Sigmoid colon (tissue), 7 donors: Measurements from ENCODE around the gene PHF19. TPM values are rescaled to one million over a fixed set of nuclear protein-coding genes. Genes with fewer than 3 reads are reported as not detected.

ENCODE experiments used
- DNase-seq: peaks from one replicate; pipeline ENCODE4 v3.0.0-alpha.2; 2019
- H3K27ac ChIP-seq, 4 donors: fragments of 200-600 bp; sonication (generic); one replicate each; pipeline ENCODE4 v1.5.1; 2016 to 2019; ENCODE audit warnings: mild to moderate bottlenecking in 1 of 4
- H3K27me3 ChIP-seq, 3 donors: fragments of 200-600 bp; sonication (generic); one replicate each; pipeline ENCODE4 v1.5.1; 2019; ENCODE audit warnings: mild to moderate bottlenecking in 1 of 3
- H3K36me3 ChIP-seq, 4 donors: fragments of 200-600 bp; sonication (generic); one replicate each; pipeline ENCODE4 v1.5.1; 2016 to 2019
- H3K4me1 ChIP-seq, 4 donors: fragments of 200-600 bp; sonication (generic); one replicate each; pipeline ENCODE4 v1.5.1; 2017 to 2019
- H3K4me3 ChIP-seq, 4 donors: fragments of 200-600 bp; sonication (generic); one replicate each; pipeline ENCODE4 v1.5.1; 2017 to 2019; ENCODE audit warnings: mild to moderate bottlenecking in 2 of 4, moderate library complexity in 1 of 4
- H3K9me3 ChIP-seq, 4 donors: fragments of 200-600 bp in 3 of 4; sonication (generic) in 3 of 4; one replicate each; pipeline versions ENCODE4 v1.5.1 to v1.6.1; 2013 to 2019
- CTCF ChIP-seq, 4 experiments: fragments of 450-650 bp in 3 of 4; fragments of 200-600 bp in 1 of 4; IDR thresholded peaks; one replicate each; pipeline ENCODE4 v1.5.1; 2016 to 2019; ENCODE audit warnings: antibody characterized with exemption in 4 of 4, mild to moderate bottlenecking in 3 of 4, moderate library complexity in 2 of 4
- EP300 ChIP-seq, 4 donors: sonication (generic); formaldehyde crosslinking; IDR thresholded peaks; one replicate each; pipeline ENCODE4 v1.6.1; 2017; ENCODE audit warnings: antibody characterized with exemption in 4 of 4
- POLR2A ChIP-seq, 2 donors: fragments of 450-650 bp; IDR thresholded peaks; one replicate each; pipeline ENCODE4 v1.6.1; 2016; ENCODE audit warnings: antibody characterized with exemption in 2 of 2, mild to moderate bottlenecking in 2 of 2, moderate library complexity in 2 of 2
- POLR2AphosphoS5 ChIP-seq, 4 donors: sonication (generic); formaldehyde crosslinking; IDR thresholded peaks; one replicate each; pipeline ENCODE4 v1.6.1; 2017; ENCODE audit warnings: antibody characterized with exemption in 4 of 4
- WGBS, 2 donors: extraction: QIAGEN DNeasy Blood & Tissue Kit; methylation state at CpG; one replicate each; pipeline ENCODE4 v1.1.7; 2013; 5-methylcytosine and 5-hydroxymethylcytosine counted together
- intact Hi-C: fragments of 100-400 bp; cut with DNase I; formaldehyde crosslinking; loops from one replicate; pipeline ENCODE4 v1.15.1; 2023
- polyA plus RNA-seq, 3 donors: library from polyadenylated mRNA; stranded (reverse); fragments of 200-250 nt; gene quantifications; one replicate each; pipeline ENCODE4 v1.2.3, GENCODE V29; 2013
- total RNA-seq, 4 donors: library from RNA; depleted of rRNA; stranded (reverse); fragments of >200 nt; gene quantifications; one replicate each; pipeline ENCODE4 v1.1.0, GENCODE V29; 2016
- donor health status: healthy with polysubstance abuse.
- donor health status: Bipolar disorder and iron deficiency.
- donor health status: healthy.

Gene PHF19
- total and polyA plus RNA-seq, 7 donors, result 10.2 to 38.2 (median 31.4) TPM

GRCh38 chr9:120869360-120869687 lies 7.7 kb downstream of the PHF19 start:
- DNase-seq, result no peak

GRCh38 chr9:120868676-120869359 lies 8.2 kb downstream of the PHF19 start:
- peak overlapping the region; percentile 47 to 60 (median 57) for H3K4me3 ChIP-seq
- H3K36me3 ChIP-seq, result peaks cover 0 to 40% (median 0%) of the 10 kb centered on the region in 4 donors
- TF ChIP-seq EP300 (IDR thresholded peaks at IDR 0.05), result no peak
- TF ChIP-seq POLR2AphosphoS5 (IDR thresholded peaks at IDR 0.05), result peak; percentile 73 to 92 (median 86)
- peak; percentile 17 to 75 for TF ChIP-seq POLR2A (IDR thresholded peaks at IDR 0.05)
- peak in 2 of 4 experiments; percentile 20 to 36 for TF ChIP-seq CTCF (IDR thresholded peaks at IDR 0.05)
- DNase-seq, result peak; percentile 98
- H3K4me1 ChIP-seq, result peaks cover 0 to 20% (median 13%) of the 10 kb centered on the region in 4 donors
- WGBS, 2 donors, result 1 to 3% methylated on average over 52 of the region's 52 CpGs
- no peaks in the 10 kb centered on the region for H3K9me3 ChIP-seq
- intact Hi-C loops, result loop anchor here (1.0 to 2.0 kb wide), 2 partner anchors 26 to 68 kb away; no protein-coding TSS in a partner anchor
- H3K27ac ChIP-seq, result peak overlapping the region; percentile 85 to 93 (median 88)
- H3K27me3 ChIP-seq, result no peaks in the 10 kb centered on the region

More at GRCh38 chr9:120869360-120869687, 7.7 kb downstream of the PHF19 start:
- Histone ChIP-seq H3K36me3 (peaks cover 0 to 40% (median 0%) of the 10 kb centered on the region in 4 donors), H3K4me1 (peaks cover 0 to 20% (median 13%) of the 10 kb centered on the region in 4 donors), H3K27ac (peak overlapping the region; percentile 85 to 93 (median 88)), H3K4me3 (peak overlapping the region; percentile 47 to 60 (median 57)), H3K27me3 (no peaks in the 10 kb centered on the region), H3K9me3 (no peaks in the 10 kb centered on the region)
- intact Hi-C loops, result loop anchor here (2.0 kb wide), 1 partner anchor 67 kb away; no protein-coding TSS in a partner anchor
- whole genome bisulfite sequencing, 2 donors, result 25 to 36% methylated on average over 10 of the region's 10 CpGs
- TF ChIP-seq POLR2A (IDR thresholded peaks at IDR 0.05) (no peak), EP300 (IDR thresholded peaks at IDR 0.05) (no peak), CTCF (IDR thresholded peaks at IDR 0.05) (no peak), POLR2AphosphoS5 (IDR thresholded peaks at IDR 0.05) (no peak)

GRCh38 chr9:120868339-120868675 lies 8.7 kb downstream of the PHF19 start:
- WGBS, 2 donors, result 4 to 15% methylated on average over 11 of the region's 11 CpGs
- intact Hi-C loops, result loop anchor here (1.0 to 2.0 kb wide), 2 partner anchors 25 to 68 kb away; no protein-coding TSS in a partner anchor
- DNase-seq, result no peak
- H3K36me3 ChIP-seq, result peaks cover 0 to 40% (median 1%) of the 10 kb centered on the region in 4 donors
- H3K27me3 ChIP-seq, result no peaks in the 10 kb centered on the region
- TF ChIP-seq EP300 (IDR thresholded peaks at IDR 0.05), result peak in 1 of 4 donors; percentile 2
- peak in 3 of 4 donors; percentile 29 to 47 (median 39) for TF ChIP-seq POLR2AphosphoS5 (IDR thresholded peaks at IDR 0.05)
- peak in 1 of 4 experiments; percentile 11 for TF ChIP-seq CTCF (IDR thresholded peaks at IDR 0.05)
- TF ChIP-seq POLR2A (IDR thresholded peaks at IDR 0.05), result peak in 1 of 2 donors; percentile 16
- H3K9me3 ChIP-seq, result no peaks in the 10 kb centered on the region
- peak overlapping the region; percentile 47 to 60 (median 57) for H3K4me3 ChIP-seq
- H3K4me1 ChIP-seq, result peaks cover 0 to 20% (median 13%) of the 10 kb centered on the region in 4 donors
- peak overlapping the region; percentile 85 to 93 (median 88) for H3K27ac ChIP-seq

GRCh38 chr9:120867676-120868338 lies 9.2 kb downstream of the PHF19 start:
- TF ChIP-seq CTCF (IDR thresholded peaks at IDR 0.05) (no peak), POLR2A (IDR thresholded peaks at IDR 0.05) (no peak), POLR2AphosphoS5 (IDR thresholded peaks at IDR 0.05) (no peak), EP300 (IDR thresholded peaks at IDR 0.05) (no peak)
- DNase-seq, result no peak
- Histone ChIP-seq H3K4me3 (peak overlapping the region; percentile 47 to 60 (median 57)), H3K9me3 (no peaks in the 10 kb centered on the region), H3K27me3 (no peaks in the 10 kb centered on the region), H3K36me3 (peaks cover 0 to 40% (median 2%) of the 10 kb centered on the region in 4 donors), H3K27ac (peak overlapping the region; percentile 85 to 93 (median 88)), H3K4me1 (peaks cover 0 to 20% (median 13%) of the 10 kb centered on the region in 4 donors)
- WGBS, 2 donors, result 93 to 95% methylated on average over 15 of the region's 15 CpGs
- intact Hi-C loops, result loop anchor here (1.0 to 2.0 kb wide), 2 partner anchors 25 to 69 kb away; no protein-coding TSS in a partner anchor
